GM23338 (cell line): ENCODE measurements around the gene KATNIP. TPM values are rescaled to one million over a fixed set of nuclear protein-coding genes. Genes with fewer than 3 reads are reported as not detected.

Experiments used
- ATAC-seq: fragments of 200-7000 bp; cut with Tn5 transposase; 3 replicates; pipeline ENCODE4 v1.9.1; 2020
- DNase-seq: peaks from one replicate; pipeline ENCODE4 v3.0.0-alpha.2; 2015; ENCODE audit warnings: low spot score
- H2AFZ ChIP-seq: fragments of 200-600 bp; sonication (generic); 2 replicates; pipeline ENCODE4 v1.8.0; 2016; ENCODE audit warnings: antibody characterized with exemption, mild to moderate bottlenecking, moderate library complexity
- H3F3A ChIP-seq: fragments of 200-600 bp; sonication (generic); replicated peaks from 2 replicates; pipeline ENCODE4 v1.8.0; 2017; ENCODE audit warnings: antibody characterized with exemption, mixed run types, low read depth
- H3K27ac ChIP-seq: fragments of 200-600 bp; sonication (generic); 2 replicates; pipeline ENCODE4 v1.6.1; 2016; ENCODE audit warnings: low read depth
- H3K27me3 ChIP-seq: fragments of 200-600 bp; sonication (generic); 2 replicates; pipeline ENCODE4 v1.8.0; 2016; ENCODE audit warnings: mild to moderate bottlenecking, mixed run types, moderate library complexity; ENCODE audit not compliant: insufficient read depth
- H3K36me3 ChIP-seq: fragments of 200-600 bp; sonication (generic); 2 replicates; pipeline ENCODE4 v1.8.0; 2016; ENCODE audit warnings: mild to moderate bottlenecking; ENCODE audit not compliant: insufficient read depth
- H3K4me1 ChIP-seq: fragments of 200-600 bp; sonication (generic); 2 replicates; pipeline ENCODE4 v1.8.0; 2016; ENCODE audit warnings: mild to moderate bottlenecking, moderate library complexity; ENCODE audit not compliant: insufficient read depth
- H3K4me2 ChIP-seq: fragments of 200-600 bp; sonication (generic); 2 replicates; pipeline ENCODE4 v1.7.1; 2017; ENCODE audit warnings: mixed run types
- H3K4me3 ChIP-seq: fragments of 200-600 bp; sonication (generic); 2 replicates; pipeline ENCODE4 v1.6.1; 2016; ENCODE audit warnings: mixed run types
- H3K79me2 ChIP-seq: fragments of 200-600 bp; sonication (generic); replicated peaks from 2 replicates; pipeline ENCODE4 v1.8.0; 2017; ENCODE audit warnings: mild to moderate bottlenecking; ENCODE audit not compliant: insufficient read depth
- H3K9me2 ChIP-seq: fragments of 200-600 bp; sonication (generic); 2 replicates; pipeline ENCODE4 v1.8.0; 2017; ENCODE audit not compliant: insufficient read depth
- H4K20me1 ChIP-seq: fragments of 200-600 bp; sonication (generic); replicated peaks from 2 replicates; pipeline ENCODE4 v1.8.0; 2017; ENCODE audit warnings: mild to moderate bottlenecking; ENCODE audit not compliant: insufficient read depth
- H3K27ac Mint-ChIP-seq: 2 replicates; pipeline ENCODE4 v1.8.0; 2020; ENCODE audit warnings: inconsistent platforms, mild to moderate bottlenecking, moderate library complexity, mixed read lengths
- H3K27me3 Mint-ChIP-seq: 3 replicates; pipeline ENCODE4 v1.8.0; 2022; ENCODE audit warnings: low read depth, mild to moderate bottlenecking, moderate library complexity, mixed read lengths, inconsistent platforms; ENCODE audit not compliant: insufficient read depth, poor library complexity
- H3K36me3 Mint-ChIP-seq: 3 replicates; pipeline ENCODE4 v1.8.0; 2021; ENCODE audit warnings: low read depth, mild to moderate bottlenecking, inconsistent platforms, moderate library complexity, mixed read lengths
- H3K4me1 Mint-ChIP-seq: 3 replicates; pipeline ENCODE4 v1.8.0; 2020; ENCODE audit warnings: mild to moderate bottlenecking, inconsistent platforms, mixed read lengths
- H3K4me3 Mint-ChIP-seq: 3 replicates; pipeline ENCODE4 v1.8.0; 2021; ENCODE audit warnings: moderate library complexity, mild to moderate bottlenecking, inconsistent platforms, mixed read lengths
- H3K9me3 Mint-ChIP-seq: 3 replicates; pipeline ENCODE4 v1.8.0; 2020; ENCODE audit warnings: moderate library complexity, mild to moderate bottlenecking, inconsistent platforms, mixed read lengths
- EZH2 ChIP-seq: fragments of 200-600 bp; sonication (generic); IDR thresholded peaks from one replicate; pipeline ENCODE4 v1.8.0; 2017; ENCODE audit warnings: antibody characterized with exemption, mild to moderate bottlenecking, low read depth; ENCODE audit not compliant: unreplicated experiment
- EZH2phosphoT487 ChIP-seq: fragments of 200-600 bp; sonication (generic); IDR thresholded peaks from one replicate; pipeline ENCODE4 v1.8.1; 2018; ENCODE audit warnings: antibody characterized with exemption; ENCODE audit not compliant: unreplicated experiment
- POLR2AphosphoS5 ChIP-seq: IDR thresholded peaks from 2 replicates; pipeline ENCODE4 v1.6.1; 2016; ENCODE audit warnings: antibody characterized with exemption, low read depth
- STAT1 ChIP-seq: IDR thresholded peaks from one replicate; pipeline ENCODE4 v1.6.1; 2016; ENCODE audit warnings: antibody characterized with exemption; ENCODE audit not compliant: unreplicated experiment
- ZNF114 ChIP-seq: fragments of 250-450 bp; sonication (Bioruptor Pico); IDR thresholded peaks from 2 replicates; pipeline ENCODE4 v1.5.0; 2020; ENCODE audit warnings: mild to moderate bottlenecking, moderate library complexity
- ZNF331 ChIP-seq: fragments of 250-450 bp; sonication (Bioruptor Pico); IDR thresholded peaks from 2 replicates; pipeline ENCODE4 v1.5.0; 2020; ENCODE audit warnings: low read depth, mild to moderate bottlenecking, moderate library complexity
- polyA plus RNA-seq: library from polyadenylated mRNA; unstranded; fragments of >200 nt; fragmentation: Nextera tagmentation; extraction: Ambion mirVana; gene quantifications from 2 replicates; pipeline ENCODE4 v1.2.1, GENCODE V29; 2016
- total RNA-seq: library from RNA; depleted of rRNA; stranded (reverse); fragments of >200 nt; shearing (Covaris generic); gene quantifications from 2 replicates; pipeline ENCODE4 v1.2.3, GENCODE V29; 2014
- TF ChIP-seq, protein P1 (sequence below): IDR thresholded peaks from one replicate; pipeline ENCODE4 v1.6.1; 2018; ENCODE audit warnings: antibody characterized with exemption; ENCODE audit not compliant: unreplicated experiment
- TF ChIP-seq, protein P2 (sequence below), 2 experiments: fragments of 200-600 bp in 1 of 2; sonication (generic) in 1 of 2; conservative IDR thresholded peaks; 2 replicates each; pipeline versions ENCODE4 v1.5.1 to v1.6.1; 2016 to 2017; ENCODE audit warnings: antibody characterized with exemption in 2 of 2, low read depth in 2 of 2, mild to moderate bottlenecking in 2 of 2, moderate library complexity in 1 of 2
- TF ChIP-seq, protein P3 (sequence below): IDR thresholded peaks from 2 replicates; pipeline ENCODE4 v1.6.1; 2016; ENCODE audit warnings: antibody characterized with exemption
- TF ChIP-seq, protein P4 (sequence below): fragments of 250-450 bp; sonication (Bioruptor Pico); IDR thresholded peaks from 2 replicates; pipeline ENCODE4 v1.5.0; 2020; ENCODE audit warnings: mild to moderate bottlenecking, moderate library complexity

The KATNIP gene
- total and polyA plus RNA-seq, 2 experiments from 2014 or later: 7.0 to 11.8 TPM

DNA sequence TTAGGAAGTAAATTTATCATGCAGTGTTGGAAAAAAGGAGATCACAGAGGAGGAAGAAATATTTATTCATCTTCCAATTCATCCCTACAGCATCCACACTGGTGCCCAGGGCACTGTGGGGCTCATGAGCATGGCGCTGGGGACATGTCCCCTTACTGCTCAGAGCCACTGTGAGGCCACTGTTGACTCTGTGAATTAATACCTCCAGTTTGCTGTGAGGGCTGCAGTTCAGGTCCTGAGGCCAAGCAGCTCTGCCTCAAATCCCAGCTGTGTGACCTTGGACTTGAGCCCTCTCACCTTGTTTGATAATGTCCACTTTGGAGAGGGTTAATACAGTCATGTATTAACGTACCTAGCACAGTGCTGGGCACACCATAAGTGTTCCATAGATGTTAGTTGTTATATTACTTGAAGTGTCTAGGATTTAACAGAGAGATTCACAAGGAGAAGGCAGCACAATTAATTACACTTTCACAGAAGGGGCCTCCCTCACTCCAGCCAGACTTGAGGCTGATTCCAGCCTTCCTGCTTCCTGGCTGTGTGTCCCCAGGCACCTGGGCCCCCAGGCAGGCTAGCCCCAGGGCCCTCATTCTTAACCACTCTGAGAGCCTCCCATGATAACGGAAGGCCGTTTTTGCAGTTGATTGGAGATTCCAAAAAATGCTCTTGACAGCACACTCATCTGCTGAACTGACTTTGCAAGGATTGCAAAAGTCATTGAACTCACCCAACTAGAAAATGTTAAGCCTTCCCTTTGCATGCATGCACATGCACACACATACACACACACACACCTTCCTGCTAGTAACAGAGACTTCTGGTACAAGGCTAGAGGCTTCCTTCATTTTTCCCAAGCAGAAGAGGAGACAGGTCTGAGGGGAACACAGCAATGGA is 29.4 kb downstream of the KATNIP start:
- no peak overlapping the region for H3K27ac Mint-ChIP-seq
- Histone ChIP-seq H2AFZ (no peak overlapping the region), H3F3A (no peaks in the 10 kb centered on the region), H3K4me2 (no peak overlapping the region), H3K27me3 (no peaks in the 10 kb centered on the region), H4K20me1 (no peaks in the 10 kb centered on the region), H3K4me1 (no peaks in the 10 kb centered on the region), H3K9me2 (no peaks in the 10 kb centered on the region), H3K27ac (no peak overlapping the region), H3K4me3 (no peak overlapping the region), H3K79me2 (no peaks in the 10 kb centered on the region), H3K36me3 (no peaks in the 10 kb centered on the region)
- peaks cover 10% of the 10 kb centered on the region; the same call in 2 of the 3 replicates for H3K36me3 Mint-ChIP-seq
- DNase-seq: no peak
- TF ChIP-seq ZNF114 (no peak), EZH2phosphoT487 (no peak), POLR2AphosphoS5 (no peak), EZH2 (no peak), STAT1 (no peak), ZNF331 (CRISPR knock-in tag) (no peak)
- TF ChIP-seq, protein P1, sequence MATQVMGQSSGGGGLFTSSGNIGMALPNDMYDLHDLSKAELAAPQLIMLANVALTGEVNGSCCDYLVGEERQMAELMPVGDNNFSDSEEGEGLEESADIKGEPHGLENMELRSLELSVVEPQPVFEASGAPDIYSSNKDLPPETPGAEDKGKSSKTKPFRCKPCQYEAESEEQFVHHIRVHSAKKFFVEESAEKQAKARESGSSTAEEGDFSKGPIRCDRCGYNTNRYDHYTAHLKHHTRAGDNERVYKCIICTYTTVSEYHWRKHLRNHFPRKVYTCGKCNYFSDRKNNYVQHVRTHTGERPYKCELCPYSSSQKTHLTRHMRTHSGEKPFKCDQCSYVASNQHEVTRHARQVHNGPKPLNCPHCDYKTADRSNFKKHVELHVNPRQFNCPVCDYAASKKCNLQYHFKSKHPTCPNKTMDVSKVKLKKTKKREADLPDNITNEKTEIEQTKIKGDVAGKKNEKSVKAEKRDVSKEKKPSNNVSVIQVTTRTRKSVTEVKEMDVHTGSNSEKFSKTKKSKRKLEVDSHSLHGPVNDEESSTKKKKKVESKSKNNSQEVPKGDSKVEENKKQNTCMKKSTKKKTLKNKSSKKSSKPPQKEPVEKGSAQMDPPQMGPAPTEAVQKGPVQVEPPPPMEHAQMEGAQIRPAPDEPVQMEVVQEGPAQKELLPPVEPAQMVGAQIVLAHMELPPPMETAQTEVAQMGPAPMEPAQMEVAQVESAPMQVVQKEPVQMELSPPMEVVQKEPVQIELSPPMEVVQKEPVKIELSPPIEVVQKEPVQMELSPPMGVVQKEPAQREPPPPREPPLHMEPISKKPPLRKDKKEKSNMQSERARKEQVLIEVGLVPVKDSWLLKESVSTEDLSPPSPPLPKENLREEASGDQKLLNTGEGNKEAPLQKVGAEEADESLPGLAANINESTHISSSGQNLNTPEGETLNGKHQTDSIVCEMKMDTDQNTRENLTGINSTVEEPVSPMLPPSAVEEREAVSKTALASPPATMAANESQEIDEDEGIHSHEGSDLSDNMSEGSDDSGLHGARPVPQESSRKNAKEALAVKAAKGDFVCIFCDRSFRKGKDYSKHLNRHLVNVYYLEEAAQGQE: no peak
- TF ChIP-seq, protein P2, sequence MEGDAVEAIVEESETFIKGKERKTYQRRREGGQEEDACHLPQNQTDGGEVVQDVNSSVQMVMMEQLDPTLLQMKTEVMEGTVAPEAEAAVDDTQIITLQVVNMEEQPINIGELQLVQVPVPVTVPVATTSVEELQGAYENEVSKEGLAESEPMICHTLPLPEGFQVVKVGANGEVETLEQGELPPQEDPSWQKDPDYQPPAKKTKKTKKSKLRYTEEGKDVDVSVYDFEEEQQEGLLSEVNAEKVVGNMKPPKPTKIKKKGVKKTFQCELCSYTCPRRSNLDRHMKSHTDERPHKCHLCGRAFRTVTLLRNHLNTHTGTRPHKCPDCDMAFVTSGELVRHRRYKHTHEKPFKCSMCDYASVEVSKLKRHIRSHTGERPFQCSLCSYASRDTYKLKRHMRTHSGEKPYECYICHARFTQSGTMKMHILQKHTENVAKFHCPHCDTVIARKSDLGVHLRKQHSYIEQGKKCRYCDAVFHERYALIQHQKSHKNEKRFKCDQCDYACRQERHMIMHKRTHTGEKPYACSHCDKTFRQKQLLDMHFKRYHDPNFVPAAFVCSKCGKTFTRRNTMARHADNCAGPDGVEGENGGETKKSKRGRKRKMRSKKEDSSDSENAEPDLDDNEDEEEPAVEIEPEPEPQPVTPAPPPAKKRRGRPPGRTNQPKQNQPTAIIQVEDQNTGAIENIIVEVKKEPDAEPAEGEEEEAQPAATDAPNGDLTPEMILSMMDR (conservative IDR thresholded peaks at IDR 0.05; ENCODE audit: low read depth in 2 of 2): no peak
- TF ChIP-seq, protein P3, sequence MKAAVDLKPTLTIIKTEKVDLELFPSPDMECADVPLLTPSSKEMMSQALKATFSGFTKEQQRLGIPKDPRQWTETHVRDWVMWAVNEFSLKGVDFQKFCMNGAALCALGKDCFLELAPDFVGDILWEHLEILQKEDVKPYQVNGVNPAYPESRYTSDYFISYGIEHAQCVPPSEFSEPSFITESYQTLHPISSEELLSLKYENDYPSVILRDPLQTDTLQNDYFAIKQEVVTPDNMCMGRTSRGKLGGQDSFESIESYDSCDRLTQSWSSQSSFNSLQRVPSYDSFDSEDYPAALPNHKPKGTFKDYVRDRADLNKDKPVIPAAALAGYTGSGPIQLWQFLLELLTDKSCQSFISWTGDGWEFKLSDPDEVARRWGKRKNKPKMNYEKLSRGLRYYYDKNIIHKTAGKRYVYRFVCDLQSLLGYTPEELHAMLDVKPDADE: no peak
- TF ChIP-seq, protein P4, sequence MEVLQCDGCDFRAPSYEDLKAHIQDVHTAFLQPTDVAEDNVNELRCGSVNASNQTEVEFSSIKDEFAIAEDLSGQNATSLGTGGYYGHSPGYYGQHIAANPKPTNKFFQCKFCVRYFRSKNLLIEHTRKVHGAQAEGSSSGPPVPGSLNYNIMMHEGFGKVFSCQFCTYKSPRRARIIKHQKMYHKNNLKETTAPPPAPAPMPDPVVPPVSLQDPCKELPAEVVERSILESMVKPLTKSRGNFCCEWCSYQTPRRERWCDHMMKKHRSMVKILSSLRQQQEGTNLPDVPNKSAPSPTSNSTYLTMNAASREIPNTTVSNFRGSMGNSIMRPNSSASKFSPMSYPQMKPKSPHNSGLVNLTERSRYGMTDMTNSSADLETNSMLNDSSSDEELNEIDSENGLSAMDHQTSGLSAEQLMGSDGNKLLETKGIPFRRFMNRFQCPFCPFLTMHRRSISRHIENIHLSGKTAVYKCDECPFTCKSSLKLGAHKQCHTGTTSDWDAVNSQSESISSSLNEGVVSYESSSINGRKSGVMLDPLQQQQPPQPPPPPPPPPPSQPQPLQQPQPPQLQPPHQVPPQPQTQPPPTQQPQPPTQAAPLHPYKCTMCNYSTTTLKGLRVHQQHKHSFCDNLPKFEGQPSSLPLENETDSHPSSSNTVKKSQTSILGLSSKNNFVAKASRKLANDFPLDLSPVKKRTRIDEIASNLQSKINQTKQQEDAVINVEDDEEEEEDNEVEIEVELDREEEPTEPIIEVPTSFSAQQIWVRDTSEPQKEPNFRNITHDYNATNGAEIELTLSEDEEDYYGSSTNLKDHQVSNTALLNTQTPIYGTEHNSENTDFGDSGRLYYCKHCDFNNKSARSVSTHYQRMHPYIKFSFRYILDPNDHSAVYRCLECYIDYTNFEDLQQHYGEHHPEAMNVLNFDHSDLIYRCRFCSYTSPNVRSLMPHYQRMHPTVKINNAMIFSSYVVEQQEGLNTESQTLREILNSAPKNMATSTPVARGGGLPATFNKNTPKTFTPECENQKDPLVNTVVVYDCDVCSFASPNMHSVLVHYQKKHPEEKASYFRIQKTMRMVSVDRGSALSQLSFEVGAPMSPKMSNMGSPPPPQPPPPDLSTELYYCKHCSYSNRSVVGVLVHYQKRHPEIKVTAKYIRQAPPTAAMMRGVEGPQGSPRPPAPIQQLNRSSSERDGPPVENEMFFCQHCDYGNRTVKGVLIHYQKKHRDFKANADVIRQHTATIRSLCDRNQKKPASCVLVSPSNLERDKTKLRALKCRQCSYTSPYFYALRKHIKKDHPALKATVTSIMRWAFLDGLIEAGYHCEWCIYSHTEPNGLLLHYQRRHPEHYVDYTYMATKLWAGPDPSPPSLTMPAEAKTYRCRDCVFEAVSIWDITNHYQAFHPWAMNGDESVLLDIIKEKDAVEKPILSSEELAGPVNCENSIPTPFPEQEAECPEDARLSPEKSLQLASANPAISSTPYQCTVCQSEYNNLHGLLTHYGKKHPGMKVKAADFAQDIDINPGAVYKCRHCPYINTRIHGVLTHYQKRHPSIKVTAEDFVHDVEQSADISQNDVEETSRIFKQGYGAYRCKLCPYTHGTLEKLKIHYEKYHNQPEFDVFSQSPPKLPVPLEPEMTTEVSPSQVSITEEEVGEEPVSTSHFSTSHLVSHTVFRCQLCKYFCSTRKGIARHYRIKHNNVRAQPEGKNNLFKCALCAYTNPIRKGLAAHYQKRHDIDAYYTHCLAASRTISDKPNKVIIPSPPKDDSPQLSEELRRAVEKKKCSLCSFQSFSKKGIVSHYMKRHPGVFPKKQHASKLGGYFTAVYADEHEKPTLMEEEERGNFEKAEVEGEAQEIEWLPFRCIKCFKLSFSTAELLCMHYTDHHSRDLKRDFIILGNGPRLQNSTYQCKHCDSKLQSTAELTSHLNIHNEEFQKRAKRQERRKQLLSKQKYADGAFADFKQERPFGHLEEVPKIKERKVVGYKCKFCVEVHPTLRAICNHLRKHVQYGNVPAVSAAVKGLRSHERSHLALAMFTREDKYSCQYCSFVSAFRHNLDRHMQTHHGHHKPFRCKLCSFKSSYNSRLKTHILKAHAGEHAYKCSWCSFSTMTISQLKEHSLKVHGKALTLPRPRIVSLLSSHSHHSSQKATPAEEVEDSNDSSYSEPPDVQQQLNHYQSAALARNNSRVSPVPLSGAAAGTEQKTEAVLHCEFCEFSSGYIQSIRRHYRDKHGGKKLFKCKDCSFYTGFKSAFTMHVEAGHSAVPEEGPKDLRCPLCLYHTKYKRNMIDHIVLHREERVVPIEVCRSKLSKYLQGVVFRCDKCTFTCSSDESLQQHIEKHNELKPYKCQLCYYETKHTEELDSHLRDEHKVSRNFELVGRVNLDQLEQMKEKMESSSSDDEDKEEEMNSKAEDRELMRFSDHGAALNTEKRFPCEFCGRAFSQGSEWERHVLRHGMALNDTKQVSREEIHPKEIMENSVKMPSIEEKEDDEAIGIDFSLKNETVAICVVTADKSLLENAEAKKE (CRISPR knock-in tag): no peak
- no peaks in the 10 kb centered on the region for H3K9me3 Mint-ChIP-seq
- H3K4me1 Mint-ChIP-seq: no peaks in the 10 kb centered on the region; the same call in 2 of the 3 replicates
- ATAC-seq: no peak
- no peak overlapping the region for H3K4me3 Mint-ChIP-seq
- peaks cover 2% of the 10 kb centered on the region for H3K27me3 Mint-ChIP-seq
